Activated CD8-positive, alpha-beta memory T cell treated with anti-CD3 and anti-CD28 coated beads, Interleukin-2, amount 50 U/mL, for 24 hours (primary cell): ENCODE measurements around the gene UBE2E2.

Source experiments
- DNase-seq: peaks from one replicate; pipeline ENCODE4 v3.0.0-alpha.2; 2020; ENCODE audit errors: extremely low read depth

Gene UBE2E2

GRCh38 chr3:23440416-23441294 is 237.5 kb downstream of the UBE2E2 start:
- no peak for DNase-seq

GRCh38 chr3:23442598-23443383 is 239.7 kb downstream of the UBE2E2 start:
- DNase-seq, result no peak

GRCh38 chr3:23444386-23444785 is 241.3 kb downstream of the UBE2E2 start:
- DNase-seq, result no peak

GRCh38 chr3:23446301-23446700 is 243.2 kb downstream of the UBE2E2 start:
- DNase-seq, result no peak

- DNase-seq, result no peak
Measured at GRCh38 chr3:23448998-23449537, 245.9 kb downstream of the UBE2E2 start.

GRCh38 chr3:23450051-23450450 is 246.9 kb downstream of the UBE2E2 start:
- DNase-seq, result no peak

- DNase-seq, result no peak
Measured at GRCh38 chr3:23450806-23451205, 247.7 kb downstream of the UBE2E2 start.

GRCh38 chr3:23452408-23452807 is 249.3 kb downstream of the UBE2E2 start:
- DNase-seq, result no peak

- no peak for DNase-seq
Measured at GRCh38 chr3:23455084-23455483, 252.0 kb downstream of the UBE2E2 start.

- no peak for DNase-seq
Measured at GRCh38 chr3:23455775-23456174, 252.6 kb downstream of the UBE2E2 start.

- DNase-seq, result no peak
Measured at GRCh38 chr3:23457697-23458096, 254.6 kb downstream of the UBE2E2 start.

- DNase-seq, result no peak
Measured at GRCh38 chr3:23459465-23459864, 256.3 kb downstream of the UBE2E2 start.

- DNase-seq, result no peak
Measured at GRCh38 chr3:23459889-23460546, 256.9 kb downstream of the UBE2E2 start.

GRCh38 chr3:23461069-23461468 is 257.9 kb downstream of the UBE2E2 start:
- no peak for DNase-seq

- no peak for DNase-seq
Measured at GRCh38 chr3:23463791-23464190, 260.7 kb downstream of the UBE2E2 start.

GRCh38 chr3:23465569-23465968 is 262.4 kb downstream of the UBE2E2 start:
- no peak for DNase-seq

GRCh38 chr3:23468203-23468602 is 265.1 kb downstream of the UBE2E2 start:
- DNase-seq, result no peak

GRCh38 chr3:23474580-23475357 is 271.6 kb downstream of the UBE2E2 start:
- no peak for DNase-seq

GRCh38 chr3:23475446-23475845 is 272.3 kb downstream of the UBE2E2 start:
- no peak for DNase-seq

- DNase-seq, result no peak
Measured at GRCh38 chr3:23479026-23479425, 275.9 kb downstream of the UBE2E2 start.

GRCh38 chr3:23479615-23480328 is 276.6 kb downstream of the UBE2E2 start:
- DNase-seq, result no peak
